GM19351 (cell line): ENCODE data around the gene KIF3A.
A peak's percentile ranks its signal among the peaks of the same experiment; 100 is the strongest.

Experiments
- ATAC-seq: cut with Tn5 transposase; IDR thresholded peaks from one replicate; pipeline ENCODE4 v1.9.1; 2021; ENCODE audit warnings: mild to moderate bottlenecking, moderate library complexity; ENCODE audit not compliant: unreplicated experiment

Gene KIF3A

GRCh38 chr5:132754947-132755346, 17.6 kb upstream of the KIF3A start:
- no peak for ATAC-seq

DNA sequence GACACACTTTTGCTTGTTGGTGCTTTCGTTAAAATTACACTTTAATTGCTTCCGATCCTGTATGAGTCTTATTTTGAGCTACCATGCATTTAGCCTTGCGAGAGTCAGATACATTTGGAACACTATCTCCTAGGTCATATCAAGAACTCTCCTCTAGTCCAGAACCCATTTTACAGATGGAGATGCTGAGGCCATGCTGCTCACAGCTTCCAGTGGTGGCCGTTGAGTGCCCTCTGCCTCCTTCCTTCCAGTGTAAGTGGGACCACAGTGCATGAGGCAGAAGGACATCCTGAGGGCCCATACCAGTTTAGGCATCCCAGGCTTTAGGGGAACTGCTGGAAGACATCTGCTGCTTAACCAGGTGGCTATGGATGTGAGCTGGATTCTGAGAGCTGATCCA, 16.8 kb upstream of the KIF3A start:
- no peak for ATAC-seq

GRCh38 chr5:132753135-132753987, 16.0 kb upstream of the KIF3A start:
- no peak for ATAC-seq

- ATAC-seq = no peak
Observed at GRCh38 chr5:132752581-132753125, 15.3 kb upstream of the KIF3A start.

- ATAC-seq = no peak
Observed at GRCh38 chr5:132751971-132752580, 14.7 kb upstream of the KIF3A start.

DNA sequence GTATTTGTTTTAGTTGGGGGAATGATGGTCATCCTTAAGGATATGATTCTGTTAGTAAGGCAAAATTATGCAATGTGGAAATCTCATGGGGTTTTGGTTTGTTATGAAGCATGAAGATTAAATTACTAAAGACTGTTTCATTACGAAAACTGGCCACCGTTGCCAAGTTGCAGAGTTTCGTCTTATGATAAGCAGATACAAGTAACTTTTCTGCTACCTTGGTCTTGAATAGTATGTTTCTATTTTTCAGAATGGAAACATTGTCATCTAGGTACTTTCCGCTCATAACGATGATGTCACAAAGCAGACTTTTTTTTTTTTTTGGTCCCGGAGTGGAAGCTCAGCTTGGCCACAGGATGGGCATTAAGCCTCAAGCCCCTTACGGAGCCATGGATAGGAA, 14.1 kb upstream of the KIF3A start:
- ATAC-seq = peak; percentile 53

DNA sequence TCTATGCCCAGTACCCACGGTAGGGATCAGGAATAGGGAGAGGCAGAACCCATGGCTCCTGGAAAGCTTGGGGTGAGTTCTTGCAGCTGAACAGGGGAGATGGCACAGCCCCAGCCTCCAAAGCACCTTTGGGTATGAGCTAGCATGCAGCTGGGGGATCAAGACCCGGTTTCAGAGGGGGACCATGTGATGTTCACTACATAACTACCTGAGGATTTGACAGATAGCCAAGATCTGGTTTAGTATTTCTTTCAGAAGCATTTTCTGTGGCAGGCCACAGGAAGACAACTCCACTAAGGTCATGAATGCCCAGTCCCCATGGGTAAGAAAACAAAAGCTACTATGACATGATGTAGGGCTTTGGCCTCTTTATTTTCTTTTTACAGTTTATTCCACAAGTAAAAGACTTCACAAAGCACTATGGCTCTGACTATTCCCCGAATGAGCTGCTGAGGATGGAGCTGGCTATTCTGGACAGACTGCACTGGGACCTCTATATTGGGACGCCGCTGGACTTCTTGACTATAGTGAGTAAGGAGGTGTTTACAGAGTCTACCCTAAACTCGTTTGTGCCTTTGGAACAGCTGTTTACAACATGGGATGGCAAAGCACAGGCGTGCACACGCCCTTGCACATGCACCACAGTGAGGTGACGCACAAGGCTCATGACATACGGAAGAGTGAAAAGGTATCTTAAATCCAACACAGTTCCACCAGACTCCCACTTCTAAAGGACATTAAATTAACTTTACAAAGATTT, 13.3 kb upstream of the KIF3A start:
- no peak for ATAC-seq

DNA sequence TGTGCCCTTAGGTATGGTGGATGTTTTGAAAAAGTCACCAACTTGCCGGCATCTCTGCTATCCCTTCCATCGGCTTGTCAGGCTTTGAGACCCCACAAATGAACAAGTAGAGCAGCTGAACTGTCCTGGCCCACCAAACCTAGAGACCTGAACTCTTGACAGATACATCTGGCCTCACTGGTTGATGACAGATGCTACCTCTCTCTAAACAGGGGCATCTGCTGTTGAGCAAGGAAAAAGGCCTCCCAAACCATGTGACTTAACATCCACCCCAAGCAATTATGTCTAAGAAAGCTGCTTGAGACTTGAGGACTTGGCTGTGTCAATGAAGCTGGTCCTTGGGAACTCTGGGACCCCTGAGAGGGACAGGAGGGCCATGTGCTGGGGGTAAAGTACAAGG, 12.2 kb upstream of the KIF3A start:
- no peak for ATAC-seq

- ATAC-seq = no peak
Observed at GRCh38 chr5:132748522-132749000, 11.2 kb upstream of the KIF3A start.

GRCh38 chr5:132747616-132748440, 10.5 kb upstream of the KIF3A start:
- peak; percentile 20 for ATAC-seq

GRCh38 chr5:132746954-132747615, 9.7 kb upstream of the KIF3A start, which contains the start of gene CCNI2:
Gene CCNI2 (plus strand): TSS chr5:132747426. CDS start chr5:132747496, 70 bp downstream.
- peak; percentile 46 for ATAC-seq

- no peak for ATAC-seq
Observed at GRCh38 chr5:132746592-132746953, 9.2 kb upstream of the KIF3A start.

DNA sequence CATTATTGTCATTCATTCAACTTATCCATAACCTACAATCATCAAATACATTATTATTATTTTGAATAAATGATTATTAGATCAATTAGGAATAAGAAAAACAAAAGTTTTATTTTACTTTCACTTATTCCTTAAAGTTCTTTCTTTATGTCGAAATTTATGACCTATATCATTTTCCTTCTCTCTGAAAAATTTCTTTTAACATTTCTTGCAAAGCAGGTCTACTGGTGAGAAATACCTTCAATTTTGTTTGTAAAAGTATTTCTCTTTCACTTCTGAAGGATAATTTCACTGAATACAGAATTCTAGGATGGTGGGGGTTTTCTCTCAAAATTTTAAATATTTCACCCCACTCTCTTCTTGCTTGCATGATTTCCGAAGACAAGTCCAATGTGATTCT, 7.3 kb upstream of the KIF3A start:
- ATAC-seq = no peak

DNA sequence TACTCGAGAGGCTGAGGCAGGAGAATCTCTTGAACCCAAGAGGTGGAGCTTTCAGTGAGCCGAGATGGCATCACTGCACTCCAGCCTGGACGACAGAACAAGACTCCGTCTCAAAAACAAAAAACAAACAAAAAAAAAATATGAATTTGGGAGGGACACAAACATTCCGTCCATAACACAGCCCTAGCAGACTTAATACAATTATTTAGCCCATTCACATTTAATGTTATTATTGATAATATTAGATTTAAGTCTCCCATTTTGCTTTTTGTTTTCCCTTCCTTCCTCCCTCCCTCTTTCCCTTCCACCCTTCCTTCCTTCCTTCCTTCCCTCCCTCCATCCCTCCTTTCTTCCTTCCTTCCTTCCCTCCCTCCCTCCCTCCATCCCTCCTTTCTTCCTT, 5.3 kb upstream of the KIF3A start:
- ATAC-seq = no peak

GRCh38 chr5:132742158-132742557, 4.8 kb upstream of the KIF3A start:
- no peak for ATAC-seq

- ATAC-seq = no peak
Observed at GRCh38 chr5:132739232-132739631, 1.9 kb upstream of the KIF3A start.

GRCh38 chr5:132737982-132738681, 786 bp upstream of the KIF3A start:
- no peak for ATAC-seq

DNA sequence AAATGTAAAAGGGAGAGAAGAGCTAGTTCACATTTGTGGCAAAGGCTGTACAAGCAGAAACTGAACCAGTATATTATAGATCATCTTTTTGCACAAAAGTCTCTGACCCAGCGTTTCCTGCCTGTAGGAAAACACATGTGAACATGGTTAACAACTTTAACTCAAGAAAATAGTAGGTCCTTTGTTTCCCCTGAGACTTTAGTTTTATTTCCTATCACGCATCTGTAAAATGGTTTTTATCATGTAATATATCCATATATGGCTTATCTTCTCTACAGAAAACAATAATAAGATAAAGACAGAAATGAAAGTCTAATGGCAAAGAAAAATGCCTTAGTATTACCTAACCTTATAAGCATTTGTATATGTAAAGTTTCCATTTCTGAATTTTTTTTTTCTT, 2.7 kb downstream of the KIF3A start:
- no peak for ATAC-seq

GRCh38 chr5:132733499-132734148, 3.7 kb downstream of the KIF3A start:
- ATAC-seq = no peak
